Right lobe of liver (tissue), 4 donors: ENCODE data around the gene HECTD3.

Experiments
- CTCF ChIP-seq, 4 donors: fragments of 200-600 bp in 3 of 4; fragments of 450-650 bp in 1 of 4; IDR thresholded peaks; one replicate each; pipeline versions ENCODE4 v1.5.1 to v1.8.0; 2016 to 2022; ENCODE audit warnings: antibody characterized with exemption in 4 of 4, mild to moderate bottlenecking in 2 of 4
- POLR2A ChIP-seq: fragments of 450-650 bp; IDR thresholded peaks from one replicate; pipeline ENCODE4 v1.6.1; 2017; ENCODE audit warnings: antibody characterized with exemption, mild to moderate bottlenecking
- donor health status: DM: no; HTN: no; CAD: no.
- donor health status: DM: no; HTN: no; CAD: no.
- donor health status: DM: no; HTN: yes; CAD: no.

GRCh38 chr1:44999232-44999631 lies 11.9 kb downstream of the HECTD3 start:
- TF ChIP-seq POLR2A (no peak), CTCF (IDR thresholded peaks at IDR 0.05) (no peak)
